NT2/D1 (cell line): ENCODE measurements around the gene ATXN1.

ENCODE experiments used
- DNase-seq: peaks from one replicate; pipeline ENCODE4 v3.0.0-alpha.2; 2011; ENCODE audit warnings: low read depth, low spot score
- H3K27me3 ChIP-seq: 2 replicates; pipeline ENCODE4 v1.6.0; 2011; ENCODE audit warnings: mild to moderate bottlenecking; ENCODE audit not compliant: insufficient read length, insufficient read depth
- H3K36me3 ChIP-seq: 2 replicates; pipeline ENCODE4 v1.6.1; 2011; ENCODE audit warnings: mild to moderate bottlenecking, low read length, mixed read lengths; ENCODE audit not compliant: insufficient read depth, insufficient read length
- H3K4me1 ChIP-seq: 2 replicates; pipeline ENCODE4 v1.5.1; 2011; ENCODE audit not compliant: insufficient read depth, insufficient read length
- H3K4me3 ChIP-seq: 2 replicates; pipeline ENCODE4 v1.5.1; 2011; ENCODE audit warnings: low read depth; ENCODE audit not compliant: insufficient read length
- H3K9ac ChIP-seq: 2 replicates; pipeline ENCODE4 v1.6.0; 2011; ENCODE audit warnings: low read depth; ENCODE audit not compliant: insufficient read length
- H3K9me3 ChIP-seq: 2 replicates; pipeline ENCODE4 v1.5.1; 2011; ENCODE audit warnings: mild to moderate bottlenecking, low read length; ENCODE audit not compliant: insufficient read depth
- SUZ12 ChIP-seq: IDR thresholded peaks from 2 replicates; pipeline ENCODE4 v1.6.1; 2011; ENCODE audit not compliant: insufficient read length, insufficient read depth; ENCODE audit errors: extremely low read depth
- YY1 ChIP-seq: IDR thresholded peaks from 2 replicates; pipeline ENCODE4 v1.6.1; 2011; ENCODE audit not compliant: insufficient read length, insufficient read depth
- ZNF274 ChIP-seq: IDR thresholded peaks from 2 replicates; pipeline ENCODE4 v1.6.1; 2011; ENCODE audit warnings: mild to moderate bottlenecking, low read depth, low read length

ATXN1 gene

GRCh38 chr6:16503241-16503775, 258.0 kb downstream of the ATXN1 start:
- H3K9me3 ChIP-seq, result peaks cover 13% of the 10 kb centered on the region; the same call in 1 of the 2 replicates
- no peak for TF ChIP-seq SUZ12
- TF ChIP-seq ZNF274, result no peak
- TF ChIP-seq YY1, result no peak
- no peaks in the 10 kb centered on the region for H3K27me3 ChIP-seq
- no peak overlapping the region for H3K4me3 ChIP-seq
- no peak for DNase-seq
- H3K4me1 ChIP-seq, result no peaks in the 10 kb centered on the region
- H3K9ac ChIP-seq, result no peak overlapping the region
- H3K36me3 ChIP-seq, result no peaks in the 10 kb centered on the region

GRCh38 chr6:16498957-16499356, 262.3 kb downstream of the ATXN1 start:
- Histone ChIP-seq H3K27me3 (no peaks in the 10 kb centered on the region), H3K36me3 (no peaks in the 10 kb centered on the region), H3K4me1 (no peaks in the 10 kb centered on the region)

GRCh38 chr6:16498237-16498636, 263.0 kb downstream of the ATXN1 start:
- Histone ChIP-seq H3K4me3 (no peak overlapping the region), H3K36me3 (no peaks in the 10 kb centered on the region), H3K4me1 (no peaks in the 10 kb centered on the region), H3K27me3 (no peaks in the 10 kb centered on the region), H3K9me3 (peaks cover 13% of the 10 kb centered on the region; the same call in 1 of the 2 replicates), H3K9ac (no peak overlapping the region)
- DNase-seq, result no peak
- TF ChIP-seq SUZ12, result no peak

More at GRCh38 chr6:16498957-16499356, 262.3 kb downstream of the ATXN1 start:
- no peak overlapping the region for H3K4me3 ChIP-seq
- DNase-seq, result no peak
- no peak overlapping the region for H3K9ac ChIP-seq
- no peak for TF ChIP-seq ZNF274
- TF ChIP-seq SUZ12, result no peak
- TF ChIP-seq YY1, result no peak
- H3K9me3 ChIP-seq, result peaks cover 13% of the 10 kb centered on the region; the same call in 1 of the 2 replicates

- Histone ChIP-seq H3K4me3 (no peak overlapping the region), H3K36me3 (no peaks in the 10 kb centered on the region), H3K27me3 (no peaks in the 10 kb centered on the region), H3K9me3 (peaks cover 13% of the 10 kb centered on the region; the same call in 1 of the 2 replicates), H3K4me1 (no peaks in the 10 kb centered on the region), H3K9ac (no peak overlapping the region)
- no peak for DNase-seq
- TF ChIP-seq YY1 (no peak), SUZ12 (no peak), ZNF274 (no peak)
Observed at GRCh38 chr6:16496991-16497801, 264.1 kb downstream of the ATXN1 start.

- Histone ChIP-seq H3K4me1 (no peaks in the 10 kb centered on the region), H3K4me3 (no peak overlapping the region), H3K9me3 (peaks cover 13% of the 10 kb centered on the region; the same call in 1 of the 2 replicates), H3K27me3 (no peaks in the 10 kb centered on the region), H3K9ac (no peak overlapping the region), H3K36me3 (no peaks in the 10 kb centered on the region)
- no peak for DNase-seq
- TF ChIP-seq YY1, result no peak
- no peak for TF ChIP-seq ZNF274
- TF ChIP-seq SUZ12, result no peak
Observed at GRCh38 chr6:16496210-16496609, 265.1 kb downstream of the ATXN1 start.

- H3K4me1 ChIP-seq, result no peaks in the 10 kb centered on the region
- H3K9ac ChIP-seq, result no peak overlapping the region
- no peaks in the 10 kb centered on the region for H3K36me3 ChIP-seq
- DNase-seq, result no peak
- no peak for TF ChIP-seq YY1
- no peaks in the 10 kb centered on the region for H3K27me3 ChIP-seq
- no peak overlapping the region for H3K4me3 ChIP-seq
- H3K9me3 ChIP-seq, result peaks cover 13% of the 10 kb centered on the region; the same call in 1 of the 2 replicates
Observed at GRCh38 chr6:16494793-16495192, 266.5 kb downstream of the ATXN1 start.

- Histone ChIP-seq H3K27me3 (no peaks in the 10 kb centered on the region), H3K4me3 (no peak overlapping the region), H3K9ac (no peak overlapping the region), H3K9me3 (peaks cover 3% of the 10 kb centered on the region; the same call in 1 of the 2 replicates), H3K36me3 (no peaks in the 10 kb centered on the region), H3K4me1 (no peaks in the 10 kb centered on the region)
- TF ChIP-seq ZNF274, result no peak
- TF ChIP-seq YY1, result no peak
- TF ChIP-seq SUZ12, result no peak
- DNase-seq, result no peak
Observed at GRCh38 chr6:16493802-16494201, 267.5 kb downstream of the ATXN1 start.

- Histone ChIP-seq H3K9ac (no peak overlapping the region), H3K9me3 (no peaks in the 10 kb centered on the region), H3K4me1 (no peaks in the 10 kb centered on the region), H3K36me3 (no peaks in the 10 kb centered on the region), H3K4me3 (no peak overlapping the region), H3K27me3 (no peaks in the 10 kb centered on the region)
- no peak for DNase-seq
- TF ChIP-seq SUZ12 (no peak), YY1 (no peak), ZNF274 (no peak)
Observed at GRCh38 chr6:16493112-16493511, 268.1 kb downstream of the ATXN1 start.
